ENCODE data around the gene RBM6. TPM values are rescaled to one million over a fixed set of nuclear protein-coding genes. Genes with fewer than 3 reads are reported as not detected.

Gene RBM6
- total and polyA plus RNA-seq, 9 of the 15 experiments (the other 6 are each of a cell fraction or from before 2014, with no cell fraction given), result 19.9 to 82.2 (median 57.8) TPM

GRCh38 chr3:50121072-50122032 is 181.4 kb downstream of the RBM6 start (continued):
- TF ChIP-seq ARID4B (CRISPR knock-in tag; IDR thresholded peaks at IDR 0.05) (0 out of 2 replicates have a peak, but pooled peaks have one; percentile 30), HMG20A (CRISPR knock-in tag; conservative IDR thresholded peaks at IDR 0.05) (no peak), NUFIP1 (IDR thresholded peaks at IDR 0.05; ENCODE audit: partially characterized antibody) (no peak), GABPB2 (CRISPR knock-in tag; conservative IDR thresholded peaks at IDR 0.05) (no peak), POLR2A (conservative IDR thresholded peaks at IDR 0.05) (peak; percentile 56; the same call in 1 of the 2 replicates), SMC3 (conservative IDR thresholded peaks at IDR 0.05; ENCODE audit: insufficient read depth, low read depth, low read length) (peak; percentile 83), MYNN (IDR thresholded peaks at IDR 0.05) (peak; percentile 17; the same call in 1 of the 2 replicates), MYNN (CRISPR knock-in tag; IDR thresholded peaks at IDR 0.05) (no peak), DEAF1 (CRISPR knock-in tag; IDR thresholded peaks at IDR 0.05) (peak; percentile 47; the same call in 1 of the 2 replicates), CEBPB (tag; IDR thresholded peaks at IDR 0.05) (no peak), E2F8 (IDR thresholded peaks at IDR 0.05; ENCODE audit: low read depth, partially characterized antibody) (peak; percentile 10)
